HEK293 (cell line): ENCODE results near the gene ITGA11.

Source experiments
- CTCF ChIA-PET: fragments of 350-600 bp; formaldehyde crosslinking; extraction: SDS; loops from one replicate; lab custom pipeline; 2021; ENCODE audit warnings: antibody characterized with exemption; lab: Yijun Ruan, JAX
- POLR2A ChIA-PET: fragments of 300-600 bp; formaldehyde crosslinking; extraction: SDS; loops from one replicate; lab custom pipeline; 2020; ENCODE audit warnings: antibody characterized with exemption, inconsistent platforms; lab: Yijun Ruan, JAX
- H3K27ac ChIP-seq: fragments of 200-500 bp; sonication (Bioruptor generic); 2 replicates; pipeline ENCODE4 v1.5.1; 2014; ENCODE audit warnings: low read depth, low read length, control low read depth, inconsistent platforms; ENCODE audit errors: extremely low read depth
- H3K36me3 ChIP-seq, 2 experiments: fragments of 200-500 bp in 1 of 2; sonication (Bioruptor generic) in 1 of 2; 1 replicate in 1 of 2; 2 replicates in 1 of 2; pipeline ENCODE4 v1.5.1; 2014 to 2017; ENCODE audit warnings: inconsistent platforms in 2 of 2, low read length in 2 of 2; ENCODE audit not compliant: control insufficient read depth in 2 of 2, insufficient read depth in 1 of 2
- H3K4me1 ChIP-seq: fragments of 200-500 bp; sonication (Bioruptor generic); 2 replicates; pipeline ENCODE4 v1.5.1; 2014; ENCODE audit warnings: mild to moderate bottlenecking, low read length, inconsistent platforms; ENCODE audit not compliant: control insufficient read depth, insufficient read depth
- H3K4me3 ChIP-seq: 2 replicates; pipeline ENCODE4 v1.5.1; 2011; ENCODE audit warnings: low read depth, mild to moderate bottlenecking, control low read depth, low read length, moderate library complexity
- H3K9me3 ChIP-seq: fragments of 200-500 bp; sonication (Bioruptor generic); 2 replicates; pipeline ENCODE4 v1.5.1; 2014; ENCODE audit warnings: low read depth, low read length, inconsistent platforms; ENCODE audit not compliant: control insufficient read depth, insufficient read depth
- HOXD13 ChIP-seq: sonication (generic); formaldehyde crosslinking; IDR thresholded peaks from 2 replicates; pipeline ENCODE4 v1.8.0; 2022; ENCODE audit warnings: missing genetic modification reagents, borderline replicate concordance
- ZFP3 ChIP-seq: fragments of 450-650 bp; formaldehyde crosslinking; IDR thresholded peaks from 2 replicates; pipeline ENCODE4 v1.5.1; 2016; ENCODE audit warnings: low read depth, missing biosample characterization, missing genetic modification characterization
- ZIC2 ChIP-seq: fragments of 450-650 bp; formaldehyde crosslinking; IDR thresholded peaks from 2 replicates; pipeline ENCODE4 v1.5.1; 2016; ENCODE audit warnings: missing biosample characterization, missing genetic modification characterization
- ZNF23 ChIP-seq: fragments of 450-650 bp; formaldehyde crosslinking; IDR thresholded peaks from 2 replicates; pipeline ENCODE4 v1.5.1; 2016; ENCODE audit warnings: missing biosample characterization, missing genetic modification characterization, borderline replicate concordance
- ZNF548 ChIP-seq: fragments of 450-650 bp; formaldehyde crosslinking; IDR thresholded peaks from 2 replicates; pipeline ENCODE4 v1.5.1; 2016; ENCODE audit warnings: missing biosample characterization, missing genetic modification characterization
- ZNF610 ChIP-seq: fragments of 450-650 bp; formaldehyde crosslinking; IDR thresholded peaks from 2 replicates; pipeline ENCODE4 v1.5.1; 2016; ENCODE audit warnings: missing biosample characterization, missing genetic modification characterization, borderline replicate concordance
- ZNF621 ChIP-seq: fragments of 450-650 bp; formaldehyde crosslinking; IDR thresholded peaks from 2 replicates; pipeline ENCODE4 v1.5.1; 2017; ENCODE audit warnings: missing biosample characterization, missing genetic modification characterization
- ZNF624 ChIP-seq: fragments of 450-650 bp; formaldehyde crosslinking; IDR thresholded peaks from 2 replicates; pipeline ENCODE4 v1.5.1; 2017; ENCODE audit warnings: missing biosample characterization, missing genetic modification characterization
- ZNF654 ChIP-seq: fragments of 450-650 bp; formaldehyde crosslinking; IDR thresholded peaks from 2 replicates; pipeline ENCODE4 v1.5.1; 2016; ENCODE audit warnings: low read depth, missing biosample characterization, missing genetic modification characterization
- ZNF785 ChIP-seq: fragments of 450-650 bp; formaldehyde crosslinking; IDR thresholded peaks from 2 replicates; pipeline ENCODE4 v1.5.1; 2016; ENCODE audit warnings: missing biosample characterization, missing genetic modification characterization
- TF ChIP-seq, protein P1 (sequence below): fragments of 450-650 bp; formaldehyde crosslinking; IDR thresholded peaks from 2 replicates; pipeline ENCODE4 v1.5.1; 2016; ENCODE audit warnings: missing biosample characterization, missing genetic modification characterization, low read depth
- TF ChIP-seq, protein P2 (sequence below): fragments of 450-650 bp; formaldehyde crosslinking; IDR thresholded peaks from 2 replicates; pipeline ENCODE4 v1.5.1; 2016; ENCODE audit warnings: missing biosample characterization, missing genetic modification characterization, borderline replicate concordance
- TF ChIP-seq, protein P3 (sequence below): fragments of 450-650 bp; formaldehyde crosslinking; IDR thresholded peaks from 2 replicates; pipeline ENCODE4 v1.5.1; 2016; ENCODE audit warnings: missing biosample characterization, missing genetic modification characterization
- TF ChIP-seq, protein P4 (sequence below): IDR thresholded peaks from 2 replicates; pipeline ENCODE4 v1.6.1; 2011; ENCODE audit warnings: mild to moderate bottlenecking, low read depth, low read length, borderline replicate concordance
- TF ChIP-seq, protein P5 (sequence below): fragments of 450-650 bp; formaldehyde crosslinking; IDR thresholded peaks from 2 replicates; pipeline ENCODE4 v1.5.1; 2017; ENCODE audit warnings: missing biosample characterization, missing genetic modification characterization

The ITGA11 gene

DNA sequence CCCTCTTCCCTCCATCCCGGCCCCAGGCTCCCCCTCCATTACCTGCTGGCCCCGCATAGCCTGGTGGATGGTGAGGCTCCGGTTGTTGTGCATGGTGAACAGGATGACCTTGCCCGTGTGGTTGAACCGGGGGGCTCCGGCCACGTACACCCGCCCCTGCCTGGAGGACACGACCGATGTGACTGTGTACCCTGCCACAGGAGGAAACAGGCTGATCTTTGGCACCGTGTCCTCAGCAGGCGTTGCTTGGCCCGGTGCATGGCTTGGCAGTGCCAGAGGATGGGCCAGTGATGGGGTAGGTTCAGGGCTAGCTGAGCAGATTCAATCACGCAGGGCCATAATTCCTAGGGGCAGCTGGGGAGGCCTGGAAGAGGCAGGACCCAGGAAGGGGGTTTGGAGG lies 96.3 kb downstream of the ITGA11 start (continued):
- TF ChIP-seq, protein P1, sequence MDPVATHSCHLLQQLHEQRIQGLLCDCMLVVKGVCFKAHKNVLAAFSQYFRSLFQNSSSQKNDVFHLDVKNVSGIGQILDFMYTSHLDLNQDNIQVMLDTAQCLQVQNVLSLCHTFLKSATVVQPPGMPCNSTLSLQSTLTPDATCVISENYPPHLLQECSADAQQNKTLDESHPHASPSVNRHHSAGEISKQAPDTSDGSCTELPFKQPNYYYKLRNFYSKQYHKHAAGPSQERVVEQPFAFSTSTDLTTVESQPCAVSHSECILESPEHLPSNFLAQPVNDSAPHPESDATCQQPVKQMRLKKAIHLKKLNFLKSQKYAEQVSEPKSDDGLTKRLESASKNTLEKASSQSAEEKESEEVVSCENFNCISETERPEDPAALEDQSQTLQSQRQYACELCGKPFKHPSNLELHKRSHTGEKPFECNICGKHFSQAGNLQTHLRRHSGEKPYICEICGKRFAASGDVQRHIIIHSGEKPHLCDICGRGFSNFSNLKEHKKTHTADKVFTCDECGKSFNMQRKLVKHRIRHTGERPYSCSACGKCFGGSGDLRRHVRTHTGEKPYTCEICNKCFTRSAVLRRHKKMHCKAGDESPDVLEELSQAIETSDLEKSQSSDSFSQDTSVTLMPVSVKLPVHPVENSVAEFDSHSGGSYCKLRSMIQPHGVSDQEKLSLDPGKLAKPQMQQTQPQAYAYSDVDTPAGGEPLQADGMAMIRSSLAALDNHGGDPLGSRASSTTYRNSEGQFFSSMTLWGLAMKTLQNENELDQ (tag by site-specific recombination) = no peak
- TF ChIP-seq ZNF785 (tag by site-specific recombination) = no peak
- TF ChIP-seq ZNF23 = no peak
- TF ChIP-seq, protein P2, sequence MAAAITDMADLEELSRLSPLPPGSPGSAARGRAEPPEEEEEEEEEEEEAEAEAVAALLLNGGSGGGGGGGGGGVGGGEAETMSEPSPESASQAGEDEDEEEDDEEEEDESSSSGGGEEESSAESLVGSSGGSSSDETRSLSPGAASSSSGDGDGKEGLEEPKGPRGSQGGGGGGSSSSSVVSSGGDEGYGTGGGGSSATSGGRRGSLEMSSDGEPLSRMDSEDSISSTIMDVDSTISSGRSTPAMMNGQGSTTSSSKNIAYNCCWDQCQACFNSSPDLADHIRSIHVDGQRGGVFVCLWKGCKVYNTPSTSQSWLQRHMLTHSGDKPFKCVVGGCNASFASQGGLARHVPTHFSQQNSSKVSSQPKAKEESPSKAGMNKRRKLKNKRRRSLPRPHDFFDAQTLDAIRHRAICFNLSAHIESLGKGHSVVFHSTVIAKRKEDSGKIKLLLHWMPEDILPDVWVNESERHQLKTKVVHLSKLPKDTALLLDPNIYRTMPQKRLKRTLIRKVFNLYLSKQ (tag by site-specific recombination) = no peak
- TF ChIP-seq ZNF624 (tag by site-specific recombination) = no peak
- no peak for TF ChIP-seq ZNF654 (tag by site-specific recombination)
- no peak for TF ChIP-seq ZFP3 (tag by site-specific recombination)
- TF ChIP-seq, protein P3, sequence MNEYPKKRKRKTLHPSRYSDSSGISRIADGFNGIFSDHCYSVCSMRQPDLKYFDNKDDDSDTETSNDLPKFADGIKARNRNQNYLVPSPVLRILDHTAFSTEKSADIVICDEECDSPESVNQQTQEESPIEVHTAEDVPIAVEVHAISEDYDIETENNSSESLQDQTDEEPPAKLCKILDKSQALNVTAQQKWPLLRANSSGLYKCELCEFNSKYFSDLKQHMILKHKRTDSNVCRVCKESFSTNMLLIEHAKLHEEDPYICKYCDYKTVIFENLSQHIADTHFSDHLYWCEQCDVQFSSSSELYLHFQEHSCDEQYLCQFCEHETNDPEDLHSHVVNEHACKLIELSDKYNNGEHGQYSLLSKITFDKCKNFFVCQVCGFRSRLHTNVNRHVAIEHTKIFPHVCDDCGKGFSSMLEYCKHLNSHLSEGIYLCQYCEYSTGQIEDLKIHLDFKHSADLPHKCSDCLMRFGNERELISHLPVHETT (tag by site-specific recombination) = no peak
- TF ChIP-seq, protein P4, sequence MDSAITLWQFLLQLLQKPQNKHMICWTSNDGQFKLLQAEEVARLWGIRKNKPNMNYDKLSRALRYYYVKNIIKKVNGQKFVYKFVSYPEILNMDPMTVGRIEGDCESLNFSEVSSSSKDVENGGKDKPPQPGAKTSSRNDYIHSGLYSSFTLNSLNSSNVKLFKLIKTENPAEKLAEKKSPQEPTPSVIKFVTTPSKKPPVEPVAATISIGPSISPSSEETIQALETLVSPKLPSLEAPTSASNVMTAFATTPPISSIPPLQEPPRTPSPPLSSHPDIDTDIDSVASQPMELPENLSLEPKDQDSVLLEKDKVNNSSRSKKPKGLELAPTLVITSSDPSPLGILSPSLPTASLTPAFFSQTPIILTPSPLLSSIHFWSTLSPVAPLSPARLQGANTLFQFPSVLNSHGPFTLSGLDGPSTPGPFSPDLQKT = no peak
- no peak for TF ChIP-seq ZNF548 (tag by site-specific recombination)
- TF ChIP-seq HOXD13 (CRISPR knock-in tag) = no peak
- TF ChIP-seq, protein P5, sequence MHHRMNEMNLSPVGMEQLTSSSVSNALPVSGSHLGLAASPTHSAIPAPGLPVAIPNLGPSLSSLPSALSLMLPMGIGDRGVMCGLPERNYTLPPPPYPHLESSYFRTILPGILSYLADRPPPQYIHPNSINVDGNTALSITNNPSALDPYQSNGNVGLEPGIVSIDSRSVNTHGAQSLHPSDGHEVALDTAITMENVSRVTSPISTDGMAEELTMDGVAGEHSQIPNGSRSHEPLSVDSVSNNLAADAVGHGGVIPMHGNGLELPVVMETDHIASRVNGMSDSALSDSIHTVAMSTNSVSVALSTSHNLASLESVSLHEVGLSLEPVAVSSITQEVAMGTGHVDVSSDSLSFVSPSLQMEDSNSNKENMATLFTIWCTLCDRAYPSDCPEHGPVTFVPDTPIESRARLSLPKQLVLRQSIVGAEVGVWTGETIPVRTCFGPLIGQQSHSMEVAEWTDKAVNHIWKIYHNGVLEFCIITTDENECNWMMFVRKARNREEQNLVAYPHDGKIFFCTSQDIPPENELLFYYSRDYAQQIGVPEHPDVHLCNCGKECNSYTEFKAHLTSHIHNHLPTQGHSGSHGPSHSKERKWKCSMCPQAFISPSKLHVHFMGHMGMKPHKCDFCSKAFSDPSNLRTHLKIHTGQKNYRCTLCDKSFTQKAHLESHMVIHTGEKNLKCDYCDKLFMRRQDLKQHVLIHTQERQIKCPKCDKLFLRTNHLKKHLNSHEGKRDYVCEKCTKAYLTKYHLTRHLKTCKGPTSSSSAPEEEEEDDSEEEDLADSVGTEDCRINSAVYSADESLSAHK (tag by site-specific recombination) = no peak
- TF ChIP-seq ZNF610 = no peak

DNA sequence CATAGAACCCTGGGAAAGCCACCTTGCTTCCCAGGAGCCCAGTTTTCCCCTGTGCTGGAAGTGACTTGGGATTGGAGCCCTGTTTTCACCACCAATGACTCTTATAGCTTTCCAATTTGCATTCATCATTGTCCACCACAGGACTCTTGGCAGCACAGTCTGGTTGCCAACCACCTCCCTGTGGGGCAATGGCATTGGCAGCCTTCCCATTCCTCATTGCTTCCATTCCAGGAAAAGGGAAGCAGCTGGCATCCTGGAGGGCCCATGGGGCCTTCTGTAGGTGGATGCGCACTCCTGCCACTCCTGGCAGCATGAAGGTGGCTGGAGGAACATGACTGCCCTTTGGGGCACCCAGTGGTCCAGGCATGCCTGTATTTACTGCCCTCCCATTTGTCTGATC lies 96.7 kb downstream of the ITGA11 start:
- POLR2A ChIA-PET = no interaction called here
- Histone ChIP-seq H3K4me3 (no peak overlapping the region), H3K4me1 (no peaks in the 10 kb centered on the region), H3K36me3 (no peaks in the 10 kb centered on the region), H3K9me3 (no peaks in the 10 kb centered on the region), H3K27ac (no peak overlapping the region)
- CTCF ChIA-PET = interaction anchor here (1.0 kb wide), 1 partner anchor 9 kb away, joined by 3 read pairs; no protein-coding TSS in a partner anchor
- TF ChIP-seq ZNF621 (no peak), ZIC2 (peak; percentile 44)
